ENCODE results near the gene JMJD1C.

JMJD1C gene

GRCh38 chr10:63446716-63447440 is 18.9 kb downstream of the JMJD1C start:
- no peak for TF ChIP-seq CTCF (IDR thresholded peaks at IDR 0.05; ENCODE audit: low read depth, low read length)
- DNase-seq (ENCODE audit: extremely low read depth, low read depth): no peak

- no peak for TF ChIP-seq CTCF (IDR thresholded peaks at IDR 0.05; ENCODE audit: low read depth, low read length)
- no peak for DNase-seq (ENCODE audit: extremely low read depth, low read depth)
Observed at GRCh38 chr10:63441404-63441803, 24.4 kb downstream of the JMJD1C start.

- no peak for DNase-seq (ENCODE audit: extremely low read depth, low read depth)
- TF ChIP-seq CTCF (IDR thresholded peaks at IDR 0.05; ENCODE audit: low read depth, low read length): no peak
Observed at GRCh38 chr10:63439607-63440006, 26.2 kb downstream of the JMJD1C start.

GRCh38 chr10:63438506-63439498 is 27.0 kb downstream of the JMJD1C start:
- no peak for TF ChIP-seq CTCF (IDR thresholded peaks at IDR 0.05; ENCODE audit: low read depth, low read length)
- no peak for DNase-seq (ENCODE audit: extremely low read depth, low read depth)

GRCh38 chr10:63437116-63437949 is 28.4 kb downstream of the JMJD1C start:
- no peak for TF ChIP-seq CTCF (IDR thresholded peaks at IDR 0.05; ENCODE audit: low read depth, low read length)

GRCh38 chr10:63436225-63436624 is 29.6 kb downstream of the JMJD1C start:
- no peak for TF ChIP-seq CTCF (IDR thresholded peaks at IDR 0.05; ENCODE audit: low read depth, low read length)
- DNase-seq (ENCODE audit: extremely low read depth, low read depth): no peak

More at GRCh38 chr10:63437116-63437949, 28.4 kb downstream of the JMJD1C start:
- no peak for DNase-seq (ENCODE audit: extremely low read depth, low read depth)

Data from AG09319 (cell line).